Skin of body (tissue), 2 donors: ENCODE measurements around the gene CYBB. TPM values are rescaled to one million over a fixed set of nuclear protein-coding genes. Genes with fewer than 3 reads are reported as not detected.
A peak's percentile ranks its signal among the peaks of the same experiment; 100 is the strongest.

Experiments
- DNase-seq: peaks from one replicate; lab custom pipeline; 2025; lab: John Stamatoyannopoulos, UW
- total RNA-seq: library from RNA; depleted of rRNA; stranded (reverse); fragments of >200 nt; gene quantifications from one replicate; pipeline ENCODE4 v1.2.3, GENCODE V29; 2014

Gene CYBB
- total RNA-seq, 1 donor from 2014 or later, result 38.0 TPM

- no peak for DNase-seq
These were observed 61.1 kb downstream of the CYBB start for GRCh38 chrX:37840931-37841330.

- DNase-seq, result no peak
These were observed 64.8 kb downstream of the CYBB start for GRCh38 chrX:37844622-37845021.

- no peak for DNase-seq
These were observed 66.3 kb downstream of the CYBB start for GRCh38 chrX:37846141-37846540.

GRCh38 chrX:37846558-37846933, 66.7 kb downstream of the CYBB start:
- DNase-seq, result no peak

- peak; percentile 13 for DNase-seq
These were observed 67.3 kb downstream of the CYBB start, which contains the start of gene DYNLT3 for GRCh38 chrX:37846934-37847732. Gene DYNLT3 (minus strand): TSS chrX:37847571. CDS start chrX:37847510, 61 bp downstream.

- DNase-seq, result no peak
These were observed 67.9 kb downstream of the CYBB start for GRCh38 chrX:37847733-37848197.

GRCh38 chrX:37854148-37854547, 74.3 kb downstream of the CYBB start:
- no peak for DNase-seq

- DNase-seq, result no peak
These were observed 74.9 kb downstream of the CYBB start for GRCh38 chrX:37854748-37855147.

- DNase-seq, result no peak
These were observed 80.9 kb downstream of the CYBB start for GRCh38 chrX:37860721-37861120.

- no peak for DNase-seq
These were observed 83.0 kb downstream of the CYBB start for GRCh38 chrX:37862851-37863250.

Other genes starting within 250 kb of the CYBB start
- 0.39 TPM for gene LANCL3, start 208.4 kb upstream of the CYBB start, total RNA-seq
- 5.9 TPM for gene XK, start 94.3 kb upstream of the CYBB start, total RNA-seq
- gene DYNLT3, start 67.5 kb downstream of the CYBB start, total RNA-seq, result 13.7 TPM
- gene SYTL5, start 226.5 kb downstream of the CYBB start, total RNA-seq, result 0.49 TPM